ENCODE data around the gene CELSR2. TPM values are rescaled to one million over a fixed set of nuclear protein-coding genes. Genes with fewer than 3 reads are reported as not detected.

CELSR2 gene
- total and polyA plus RNA-seq, 2 donors (not counting 1 experiment from before 2014, with no cell fraction given), result 0.57 to 2.7 TPM

GRCh38 chr1:109263234-109263596 lies 13.9 kb downstream of the CELSR2 start:
- Histone ChIP-seq H2AFZ (ENCODE audit: insufficient read depth, low read depth, low read length, poor library complexity, severe bottlenecking) (no peak overlapping the region), H3K9ac (ENCODE audit: low read length) (no peak overlapping the region), H3K4me2 (replicated peaks; ENCODE audit: low read depth, low read length, poor library complexity, severe bottlenecking) (peak overlapping the region; percentile 1), H4K20me1 (ENCODE audit: control insufficient read depth, insufficient read depth, low read length, poor library complexity, severe bottlenecking) (no peaks in the 10 kb centered on the region), H3K9me3 (ENCODE audit: control extremely low read depth in 1 of 3, control insufficient read depth in 2 of 3, insufficient read depth in 1 of 3, low read length in 2 of 3) (no peaks in the 10 kb centered on the region), H3K79me2 (ENCODE audit: control insufficient read depth, insufficient read depth, low read length) (no peaks in the 10 kb centered on the region), H3K27ac (ENCODE audit: low read length in 2 of 2) (no peak overlapping the region), H3K4me1 (ENCODE audit: control insufficient read depth in 2 of 2, insufficient read depth in 2 of 2, low read length in 2 of 2) (peaks cover 0 to 3% of the 10 kb centered on the region in 2 donors), H3K4me3 (ENCODE audit: control extremely low read depth in 1 of 5, extremely low read depth in 1 of 5, insufficient read depth in 1 of 5, low read depth in 2 of 5, low read length in 4 of 5) (no peak overlapping the region), H3K36me3 (replicated peaks in 1 of 2; ENCODE audit: control extremely low read depth in 1 of 2, control insufficient read depth in 1 of 2, extremely low read depth in 1 of 2, insufficient read depth in 2 of 2, low read length in 1 of 2) (no peaks in the 10 kb centered on the region), H3K27me3 (replicated peaks in 1 of 4; ENCODE audit: control extremely low read depth in 1 of 4, control insufficient read depth in 3 of 4, insufficient read depth in 4 of 4, low read length in 3 of 4) (peaks cover 0 to 4% (median 0%) of the 10 kb centered on the region in 4 experiments)
- Mint-ChIP-seq H3K4me3 (no peak overlapping the region), H3K27me3 (peaks cover 4% of the 10 kb centered on the region), H3K27ac (no peak overlapping the region), H3K4me1 (peaks cover 4% of the 10 kb centered on the region), H3K9me3 (ENCODE audit: insufficient read depth) (no peaks in the 10 kb centered on the region)
- TF ChIP-seq EZH2 (IDR thresholded peaks at IDR 0.05; ENCODE audit: borderline replicate concordance, insufficient read depth, low read depth, low read length, poor library complexity, severe bottlenecking) (no peak), CTCF (IDR thresholded peaks at IDR 0.05) (no peak)
- POLR2A ChIA-PET, result no interaction called here
- no peak for ATAC-seq (ENCODE audit: low read depth)
- CTCF ChIA-PET, result interaction anchor here (1.0 to 8.1 kb wide), 6 partner anchors 14 to 269 kb away, joined by 3 to 73 read pairs (median 9); no protein-coding TSS in a partner anchor
- WGBS (ENCODE audit: insufficient coverage), result 72% methylated on average over 12 of the region's 12 CpGs
- intact Hi-C loops (cut with micrococcal nuclease), result loop anchor here (1.0 kb wide), 1 partner anchor 136 kb away; no protein-coding TSS in a partner anchor
- no peak for DNase-seq

- Histone ChIP-seq H3K4me1 (ENCODE audit: control insufficient read depth in 2 of 2, insufficient read depth in 2 of 2, low read length in 2 of 2) (peaks cover 0 to 3% of the 10 kb centered on the region in 2 donors), H2AFZ (ENCODE audit: insufficient read depth, low read depth, low read length, poor library complexity, severe bottlenecking) (no peak overlapping the region), H4K20me1 (ENCODE audit: control insufficient read depth, insufficient read depth, low read length, poor library complexity, severe bottlenecking) (no peaks in the 10 kb centered on the region), H3K79me2 (ENCODE audit: control insufficient read depth, insufficient read depth, low read length) (no peaks in the 10 kb centered on the region), H3K4me2 (replicated peaks; ENCODE audit: low read depth, low read length, poor library complexity, severe bottlenecking) (peak overlapping the region; percentile 1), H3K4me3 (ENCODE audit: control extremely low read depth in 1 of 5, extremely low read depth in 1 of 5, insufficient read depth in 1 of 5, low read depth in 2 of 5, low read length in 4 of 5) (no peak overlapping the region), H3K27me3 (replicated peaks in 1 of 4; ENCODE audit: control extremely low read depth in 1 of 4, control insufficient read depth in 3 of 4, insufficient read depth in 4 of 4, low read length in 3 of 4) (peaks cover 0 to 4% (median 0%) of the 10 kb centered on the region in 4 experiments), H3K27ac (ENCODE audit: low read length in 2 of 2) (no peak overlapping the region), H3K9ac (ENCODE audit: low read length) (no peak overlapping the region), H3K36me3 (replicated peaks in 1 of 2; ENCODE audit: control extremely low read depth in 1 of 2, control insufficient read depth in 1 of 2, extremely low read depth in 1 of 2, insufficient read depth in 2 of 2, low read length in 1 of 2) (no peaks in the 10 kb centered on the region), H3K9me3 (ENCODE audit: control extremely low read depth in 1 of 3, control insufficient read depth in 2 of 3, insufficient read depth in 1 of 3, low read length in 2 of 3) (no peaks in the 10 kb centered on the region)
- WGBS (ENCODE audit: insufficient coverage), result 49% methylated on average over 29 of the region's 29 CpGs
- POLR2A ChIA-PET, result no interaction called here
- H3K4me1 Mint-ChIP-seq, result peaks cover 4% of the 10 kb centered on the region
- peak; percentile 80 for DNase-seq
- intact Hi-C loops (cut with micrococcal nuclease), result loop anchor here (1.0 kb wide), 1 partner anchor 136 kb away; no protein-coding TSS in a partner anchor
- no peaks in the 10 kb centered on the region for H3K9me3 Mint-ChIP-seq (ENCODE audit: insufficient read depth)
- TF ChIP-seq EZH2 (IDR thresholded peaks at IDR 0.05; ENCODE audit: borderline replicate concordance, insufficient read depth, low read depth, low read length, poor library complexity, severe bottlenecking) (no peak), CTCF (IDR thresholded peaks at IDR 0.05) (peak; percentile 93)
- ATAC-seq (ENCODE audit: low read depth), result peak; percentile 92
- peaks cover 4% of the 10 kb centered on the region for H3K27me3 Mint-ChIP-seq
- CTCF ChIA-PET, result interaction anchor here (1.1 to 8.1 kb wide), 8 partner anchors 10 to 269 kb away, joined by 3 to 73 read pairs (median 8); partner anchors contain the start of gene PSRC1
- no peak overlapping the region for H3K4me3 Mint-ChIP-seq
- no peak overlapping the region for H3K27ac Mint-ChIP-seq
These were observed 14.4 kb downstream of the CELSR2 start for GRCh38 chr1:109263597-109264378.

All from B cell (primary cell).